Prostate gland (tissue), 2 donors: ENCODE results near the gene MEMO1.

ENCODE experiments used
- POLR2A ChIP-seq: fragments of 450-650 bp; IDR thresholded peaks from one replicate; pipeline ENCODE4 v1.6.1; 2016; ENCODE audit warnings: antibody characterized with exemption, mild to moderate bottlenecking
- TF ChIP-seq, protein P1 (sequence below), 4 experiments: fragments of 200-600 bp in 2 of 4; fragments of 450-650 bp in 2 of 4; sonication (generic) in 2 of 4; IDR thresholded peaks; 1 replicate in 3 of 4; 2 replicates in 1 of 4; pipeline ENCODE4 v1.5.1; 2016 to 2019; ENCODE audit warnings: antibody characterized with exemption in 4 of 4, mild to moderate bottlenecking in 2 of 4, moderate library complexity in 2 of 4

- TF ChIP-seq, protein P1, sequence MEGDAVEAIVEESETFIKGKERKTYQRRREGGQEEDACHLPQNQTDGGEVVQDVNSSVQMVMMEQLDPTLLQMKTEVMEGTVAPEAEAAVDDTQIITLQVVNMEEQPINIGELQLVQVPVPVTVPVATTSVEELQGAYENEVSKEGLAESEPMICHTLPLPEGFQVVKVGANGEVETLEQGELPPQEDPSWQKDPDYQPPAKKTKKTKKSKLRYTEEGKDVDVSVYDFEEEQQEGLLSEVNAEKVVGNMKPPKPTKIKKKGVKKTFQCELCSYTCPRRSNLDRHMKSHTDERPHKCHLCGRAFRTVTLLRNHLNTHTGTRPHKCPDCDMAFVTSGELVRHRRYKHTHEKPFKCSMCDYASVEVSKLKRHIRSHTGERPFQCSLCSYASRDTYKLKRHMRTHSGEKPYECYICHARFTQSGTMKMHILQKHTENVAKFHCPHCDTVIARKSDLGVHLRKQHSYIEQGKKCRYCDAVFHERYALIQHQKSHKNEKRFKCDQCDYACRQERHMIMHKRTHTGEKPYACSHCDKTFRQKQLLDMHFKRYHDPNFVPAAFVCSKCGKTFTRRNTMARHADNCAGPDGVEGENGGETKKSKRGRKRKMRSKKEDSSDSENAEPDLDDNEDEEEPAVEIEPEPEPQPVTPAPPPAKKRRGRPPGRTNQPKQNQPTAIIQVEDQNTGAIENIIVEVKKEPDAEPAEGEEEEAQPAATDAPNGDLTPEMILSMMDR (IDR thresholded peaks at IDR 0.05) = no peak
- no peak for TF ChIP-seq POLR2A
Measured at GRCh38 chr2:32011485-32011960, 715 bp upstream of the MEMO1 start.
